Loucy (cell line): ENCODE data around the gene STXBP4.

Experiments used
- H2AFZ ChIP-seq: fragments of 200-600 bp; sonication (generic); 2 replicates; pipeline ENCODE4 v1.6.0; 2016; ENCODE audit warnings: antibody characterized with exemption, mild to moderate bottlenecking, low read length, moderate library complexity
- H3F3A ChIP-seq: fragments of 200-600 bp; 2 replicates; pipeline ENCODE4 v1.6.0; 2016; ENCODE audit warnings: antibody characterized with exemption, low read depth, mild to moderate bottlenecking
- H3K27me3 ChIP-seq: fragments of 200-600 bp; sonication (generic); 2 replicates; pipeline ENCODE4 v1.6.1; 2014; ENCODE audit warnings: low read length, mild to moderate bottlenecking; ENCODE audit not compliant: insufficient read depth, poor library complexity, severe bottlenecking
- H3K36me3 ChIP-seq: fragments of 200-600 bp; sonication (generic); 2 replicates; pipeline ENCODE4 v1.6.1; 2016; ENCODE audit warnings: low read length; ENCODE audit not compliant: insufficient read depth
- H3K4me1 ChIP-seq: fragments of 200-600 bp; sonication (generic); 2 replicates; pipeline ENCODE4 v1.5.1; 2014; ENCODE audit warnings: low read length, mild to moderate bottlenecking; ENCODE audit not compliant: insufficient read depth, poor library complexity, severe bottlenecking
- H3K4me2 ChIP-seq: fragments of 200-600 bp; sonication (generic); 2 replicates; pipeline ENCODE4 v1.6.0; 2014; ENCODE audit warnings: antibody characterized with exemption, low read length, low read depth, mild to moderate bottlenecking; ENCODE audit not compliant: poor library complexity, severe bottlenecking
- H3K4me3 ChIP-seq: fragments of 200-600 bp; sonication (generic); 2 replicates; pipeline ENCODE4 v1.5.1; 2014; ENCODE audit warnings: low read length, mild to moderate bottlenecking, mixed read lengths; ENCODE audit not compliant: poor library complexity, severe bottlenecking
- H3K79me2 ChIP-seq: fragments of 200-600 bp; sonication (generic); 2 replicates; pipeline ENCODE4 v1.6.1; 2014; ENCODE audit warnings: low read length; ENCODE audit not compliant: insufficient read depth
- H3K9ac ChIP-seq: fragments of 200-600 bp; sonication (generic); 2 replicates; pipeline ENCODE4 v1.6.0; 2014; ENCODE audit warnings: mild to moderate bottlenecking, low read depth, low read length, moderate library complexity; ENCODE audit not compliant: poor library complexity, severe bottlenecking
- H3K9me2 ChIP-seq: fragments of 200-600 bp; sonication (generic); replicated peaks from 2 replicates; pipeline ENCODE4 v1.6.1; 2016; ENCODE audit warnings: low read depth, low read length, mixed read lengths
- H3K9me3 ChIP-seq: fragments of 200-600 bp; sonication (generic); 2 replicates; pipeline ENCODE4 v1.6.1; 2014; ENCODE audit warnings: mild to moderate bottlenecking, antibody characterized with exemption, low read length, low read depth; ENCODE audit not compliant: insufficient read depth
- H4K20me1 ChIP-seq: fragments of 200-600 bp; sonication (generic); 2 replicates; pipeline ENCODE4 v1.6.0; 2014; ENCODE audit warnings: antibody characterized with exemption, low read length, mild to moderate bottlenecking; ENCODE audit not compliant: insufficient read depth, poor library complexity, severe bottlenecking
- CTCF ChIP-seq: fragments of 200-600 bp; sonication (generic); conservative IDR thresholded peaks from 2 replicates; pipeline ENCODE4 v1.5.1; 2014; ENCODE audit warnings: mild to moderate bottlenecking, antibody characterized with exemption, low read length
- EZH2phosphoT487 ChIP-seq: fragments of 200-600 bp; IDR thresholded peaks from 2 replicates; pipeline ENCODE4 v1.6.1; 2018; ENCODE audit warnings: antibody characterized with exemption, mild to moderate bottlenecking, moderate library complexity, borderline replicate concordance

Gene STXBP4

GRCh38 chr17:54937426-54937825 is 31.1 kb upstream of the STXBP4 start:
- no peak overlapping the region for H2AFZ ChIP-seq

GRCh38 chr17:54941285-54941684 is 27.3 kb upstream of the STXBP4 start:
- no peaks in the 10 kb centered on the region for H3K9me3 ChIP-seq
- no peaks in the 10 kb centered on the region for H3F3A ChIP-seq
- no peaks in the 10 kb centered on the region for H3K36me3 ChIP-seq
- no peak overlapping the region for H2AFZ ChIP-seq
- H3K4me1 ChIP-seq = peaks cover 19% of the 10 kb centered on the region
- no peaks in the 10 kb centered on the region for H3K9me2 ChIP-seq
- no peak overlapping the region for H3K4me2 ChIP-seq
- H3K9ac ChIP-seq = no peak overlapping the region
- TF ChIP-seq CTCF (no peak), EZH2phosphoT487 (no peak)
- H4K20me1 ChIP-seq = no peaks in the 10 kb centered on the region
- H3K4me3 ChIP-seq = no peak overlapping the region
- H3K79me2 ChIP-seq = no peaks in the 10 kb centered on the region
- H3K27me3 ChIP-seq = no peaks in the 10 kb centered on the region

More at GRCh38 chr17:54937426-54937825, 31.1 kb upstream of the STXBP4 start:
- no peaks in the 10 kb centered on the region for H3K79me2 ChIP-seq
- H3K9me2 ChIP-seq = no peaks in the 10 kb centered on the region
- H3K36me3 ChIP-seq = no peaks in the 10 kb centered on the region
- H3K4me1 ChIP-seq = no peaks in the 10 kb centered on the region
- H3K27me3 ChIP-seq = no peaks in the 10 kb centered on the region
- no peak overlapping the region for H3K9ac ChIP-seq
- H3F3A ChIP-seq = no peaks in the 10 kb centered on the region
- no peak overlapping the region for H3K4me2 ChIP-seq
- H4K20me1 ChIP-seq = no peaks in the 10 kb centered on the region
- H3K9me3 ChIP-seq = no peaks in the 10 kb centered on the region
- no peak for TF ChIP-seq CTCF
- no peak for TF ChIP-seq EZH2phosphoT487
- no peak overlapping the region for H3K4me3 ChIP-seq

GRCh38 chr17:54944796-54945195 is 23.8 kb upstream of the STXBP4 start:
- 0 out of 2 replicates have a peak overlapping the region, but pooled peaks have one; percentile 14 for H2AFZ ChIP-seq
- no peaks in the 10 kb centered on the region for H3K9me3 ChIP-seq
- H4K20me1 ChIP-seq = no peaks in the 10 kb centered on the region
- H3K27me3 ChIP-seq = no peaks in the 10 kb centered on the region
- H3K9me2 ChIP-seq = no peaks in the 10 kb centered on the region
- peaks cover 46% of the 10 kb centered on the region for H3K4me1 ChIP-seq
- H3K4me3 ChIP-seq = peak overlapping the region; percentile 42
- H3K9ac ChIP-seq = no peak overlapping the region
- H3K79me2 ChIP-seq = no peaks in the 10 kb centered on the region
- no peaks in the 10 kb centered on the region for H3K36me3 ChIP-seq
- H3K4me2 ChIP-seq = peak overlapping the region; percentile 68
- TF ChIP-seq CTCF = no peak
- no peak for TF ChIP-seq EZH2phosphoT487
- H3F3A ChIP-seq = no peaks in the 10 kb centered on the region
